ENCODE results near the gene LGALS9C.
"Not testable (repeated sequence)": the region's sequence is repeated elsewhere in the genome, so short reads cannot be mapped to it uniquely, and the experiment has no call there.

The LGALS9C gene

GRCh38 chr17:18476508-18477308 lies at the start of gene LGALS9C:
Gene LGALS9C, plus strand, starts transcription at chr17:18476789. Its CDS starts 66 bp downstream, at chr17:18476855.
- not testable (repeated sequence) for FAIRE-seq

DNA sequence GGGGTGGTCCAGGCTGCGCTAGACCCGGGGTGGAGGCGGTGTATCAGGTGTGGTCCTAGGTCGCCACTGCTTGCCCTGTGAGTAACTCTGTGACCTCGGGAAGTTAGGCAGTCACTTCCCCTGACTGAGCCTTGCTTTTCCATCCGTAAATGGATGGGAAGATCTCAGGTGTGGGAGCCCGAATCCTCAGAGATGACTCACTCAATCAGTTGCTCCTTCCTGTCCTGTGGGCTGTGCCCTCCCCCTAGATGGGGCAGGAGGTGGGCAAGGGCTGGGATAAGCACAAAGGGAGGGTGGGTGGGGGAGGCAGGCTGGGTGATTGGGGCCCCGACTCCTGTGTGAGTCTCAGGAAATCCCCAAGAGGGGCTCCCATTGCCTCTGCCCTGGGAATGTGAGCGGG lies 44.4 kb upstream of the LGALS9C start:
- DNase-seq (ENCODE audit: low spot score); FAIRE-seq: not testable (repeated sequence)

More at GRCh38 chr17:18476508-18477308, at the start of gene LGALS9C:
- DNase-seq (ENCODE audit: low spot score), result peak; percentile 8

- not testable (repeated sequence) for FAIRE-seq; DNase-seq (ENCODE audit: low spot score)
Observed at GRCh38 chr17:18439465-18439870, 37.1 kb upstream of the LGALS9C start.

DNA sequence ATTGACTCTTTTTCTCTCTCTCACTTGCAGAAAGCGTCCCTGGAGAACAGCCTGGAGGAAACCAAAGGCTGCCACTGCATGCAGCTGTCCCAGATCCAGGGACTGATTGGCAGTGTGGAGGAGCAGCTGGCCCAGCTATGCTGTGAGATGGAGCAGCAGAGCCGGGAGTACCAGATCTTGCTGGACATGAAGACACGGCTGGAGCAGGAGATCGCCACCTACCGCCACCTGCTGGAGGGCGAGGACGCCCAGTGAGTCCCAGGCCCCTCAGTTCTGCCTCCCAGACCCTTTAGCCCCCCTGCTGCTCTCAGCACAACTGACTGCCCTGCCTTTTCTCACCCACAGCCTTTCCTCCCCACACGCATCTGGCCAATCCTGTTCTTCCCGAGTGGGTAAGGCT lies 34.5 kb upstream of the LGALS9C start:
- not testable (repeated sequence) for FAIRE-seq; DNase-seq (ENCODE audit: low spot score)

DNA sequence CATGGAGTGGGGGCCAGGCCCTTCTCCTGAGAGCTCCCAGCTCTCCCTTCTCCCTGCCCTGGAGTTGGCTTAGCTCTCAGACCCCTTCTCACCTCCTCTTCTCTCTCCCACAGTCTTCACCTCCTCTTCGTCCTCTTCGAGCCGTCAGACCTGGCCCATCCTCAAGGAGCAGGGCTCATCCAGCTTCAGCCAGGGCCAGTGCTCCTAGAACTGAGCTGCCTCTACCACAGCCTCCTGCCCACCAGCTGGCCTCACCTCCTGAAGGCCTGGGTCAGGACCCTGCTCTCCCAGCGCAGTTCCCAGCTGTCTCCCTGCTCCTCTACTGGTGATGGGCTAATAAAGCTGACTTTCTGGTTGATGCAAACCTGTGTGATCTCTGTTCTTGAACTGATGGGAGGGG lies 34.1 kb upstream of the LGALS9C start:
- FAIRE-seq; DNase-seq (ENCODE audit: low spot score): not testable (repeated sequence)

DNA sequence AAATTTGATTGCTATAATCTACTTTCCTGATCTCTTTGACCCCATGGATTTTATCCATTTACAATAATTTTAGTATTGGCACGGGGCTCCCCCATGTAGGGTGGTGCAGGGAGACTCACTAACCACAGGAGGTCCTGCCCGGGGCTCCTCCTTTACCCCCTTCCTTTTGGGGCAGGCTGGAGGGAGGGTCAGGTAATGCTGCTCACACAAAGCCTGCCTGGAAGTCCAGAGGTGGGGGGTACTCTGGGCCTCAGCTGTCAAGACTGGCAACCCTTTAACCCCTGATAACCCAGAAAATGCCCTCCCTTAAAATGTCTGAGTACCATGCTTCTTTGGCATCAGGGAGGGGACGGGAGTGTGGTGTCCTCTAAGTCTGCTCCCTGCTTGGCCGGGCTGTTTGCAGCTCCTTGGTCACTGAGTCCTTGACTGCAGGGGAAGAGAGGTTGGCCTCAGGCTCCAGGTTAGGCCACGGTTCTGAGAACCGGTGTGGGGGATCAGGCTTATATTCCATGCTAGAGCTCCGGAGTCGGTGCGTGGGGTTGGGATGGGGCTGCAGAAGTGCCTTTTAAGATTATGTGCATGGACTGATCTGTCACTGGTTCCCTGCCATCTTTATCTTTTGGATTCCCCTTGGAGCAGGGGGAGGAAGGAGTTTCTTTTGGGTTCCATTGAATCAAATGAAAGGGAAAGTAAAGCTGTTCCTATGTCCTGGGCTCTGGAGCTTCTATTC lies 28.9 kb upstream of the LGALS9C start:
- FAIRE-seq, result not testable (repeated sequence)

GRCh38 chr17:18448311-18448710 lies 28.3 kb upstream of the LGALS9C start:
- DNase-seq (ENCODE audit: low spot score); FAIRE-seq: not testable (repeated sequence)

More for the DNA sequence above, 28.9 kb upstream of the LGALS9C start:
- not testable (repeated sequence) for DNase-seq (ENCODE audit: low spot score)

- not testable (repeated sequence) for FAIRE-seq
Observed at GRCh38 chr17:18449833-18450232, 26.8 kb upstream of the LGALS9C start.

DNA sequence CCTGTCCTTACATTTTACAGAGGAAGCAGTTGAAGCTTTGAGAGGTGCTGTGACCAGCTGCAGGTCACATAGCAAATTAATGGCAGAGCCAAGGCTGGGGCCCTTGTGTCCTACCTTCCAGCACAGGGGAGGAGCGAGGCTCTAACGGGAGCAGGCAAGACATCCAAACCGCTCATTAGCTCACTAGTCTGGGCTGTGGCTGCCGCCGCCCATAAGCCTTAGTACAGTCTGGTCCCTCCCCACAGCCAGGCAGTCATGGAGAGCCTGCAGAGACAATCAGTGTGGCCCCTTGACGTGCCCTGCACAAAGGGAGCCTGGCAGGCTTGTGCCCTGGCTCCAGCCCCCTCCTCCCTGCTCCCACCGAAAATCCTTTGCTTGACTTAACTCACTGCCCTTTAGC lies 25.6 kb upstream of the LGALS9C start:
- DNase-seq (ENCODE audit: low spot score); FAIRE-seq: not testable (repeated sequence)

More at GRCh38 chr17:18449833-18450232, 26.8 kb upstream of the LGALS9C start:
- not testable (repeated sequence) for DNase-seq (ENCODE audit: low spot score)

GRCh38 chr17:18451969-18452368 lies 24.6 kb upstream of the LGALS9C start:
- not testable (repeated sequence) for FAIRE-seq; DNase-seq (ENCODE audit: low spot score)

- not testable (repeated sequence) for DNase-seq (ENCODE audit: low spot score)
- peak; percentile 99 for FAIRE-seq
Observed at GRCh38 chr17:18459035-18459434, 17.6 kb upstream of the LGALS9C start.

- FAIRE-seq, result peak; percentile 42
- DNase-seq (ENCODE audit: low spot score), result not testable (repeated sequence)
Observed at GRCh38 chr17:18463831-18464502, 12.6 kb upstream of the LGALS9C start.

- peak; percentile 59 for FAIRE-seq
- DNase-seq (ENCODE audit: low spot score), result not testable (repeated sequence)
Observed at GRCh38 chr17:18466250-18466983, 10.2 kb upstream of the LGALS9C start.

DNA sequence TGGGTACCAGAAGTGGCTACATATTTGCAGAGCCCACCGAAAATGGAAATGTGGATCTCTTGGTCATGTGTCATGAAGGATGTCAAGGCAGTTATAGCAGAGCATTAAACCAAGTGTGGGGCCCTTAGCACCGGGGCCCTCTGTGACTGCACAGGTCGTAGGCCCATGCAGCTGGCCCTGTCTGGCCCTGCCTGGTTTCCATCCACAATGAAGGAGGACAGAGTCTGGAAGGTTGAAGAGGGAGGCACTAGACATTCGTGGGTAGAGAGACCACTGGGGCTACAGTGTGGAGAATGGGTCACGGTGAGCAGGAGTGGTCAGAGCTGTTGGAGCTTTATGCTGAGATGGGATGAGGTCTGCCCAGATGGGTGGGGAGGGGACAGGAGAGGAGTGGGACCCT lies 9.6 kb upstream of the LGALS9C start:
- FAIRE-seq, result peak; percentile 95
- DNase-seq (ENCODE audit: low spot score), result not testable (repeated sequence)

DNA sequence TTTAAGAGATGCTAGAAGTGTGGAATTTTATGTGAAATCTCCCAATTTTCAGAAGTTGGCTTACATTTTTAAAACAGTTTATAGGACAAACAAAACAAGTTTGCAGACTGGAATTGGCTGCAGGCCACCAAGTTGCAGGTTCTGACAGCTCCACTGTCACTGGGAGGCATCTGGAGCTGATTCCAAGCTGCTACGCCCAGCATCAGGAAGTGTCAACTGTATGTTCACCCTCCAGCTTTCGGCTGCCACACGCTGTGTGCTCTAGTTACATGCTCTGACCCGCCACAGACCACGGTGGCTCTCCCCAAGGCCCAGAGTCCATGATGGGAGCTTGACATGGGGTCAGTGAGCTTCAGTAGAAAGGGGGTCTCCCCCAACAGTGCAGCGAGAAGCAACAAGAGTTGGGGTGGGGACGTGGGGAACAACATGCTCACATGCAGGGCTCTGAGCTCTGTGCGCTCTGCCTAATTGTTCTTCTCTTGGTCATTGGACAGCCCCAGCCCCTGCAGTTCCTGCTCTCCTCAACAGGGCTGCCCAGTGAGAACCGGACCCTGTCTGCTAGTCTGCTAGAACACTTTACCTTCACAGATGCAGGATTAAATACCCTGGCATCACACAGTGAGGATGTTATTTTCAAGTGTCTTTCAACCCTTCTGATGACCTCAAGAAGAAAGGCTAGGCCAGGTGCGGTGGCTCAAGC lies 8.0 kb upstream of the LGALS9C start:
- DNase-seq (ENCODE audit: low spot score); FAIRE-seq: not testable (repeated sequence)

DNA sequence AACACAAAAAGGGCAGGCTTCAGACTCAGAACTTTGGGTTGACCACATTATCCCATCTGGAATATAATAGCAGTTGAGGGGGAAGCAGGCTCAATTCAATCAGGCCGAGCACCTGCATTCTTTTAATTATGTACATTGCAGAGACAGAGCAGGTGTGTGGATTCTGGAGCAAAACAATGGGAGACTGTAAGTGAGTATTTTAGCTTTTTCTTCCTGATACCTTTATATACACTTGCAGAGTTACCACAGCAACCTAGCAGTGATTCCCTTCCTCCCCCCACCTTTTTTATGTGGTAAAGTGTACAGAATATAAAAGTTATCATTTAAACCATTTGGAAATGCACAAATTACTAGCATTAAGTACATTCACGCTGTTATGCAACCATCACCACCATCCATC lies 6.8 kb upstream of the LGALS9C start:
- not testable (repeated sequence) for FAIRE-seq; DNase-seq (ENCODE audit: low spot score)

GRCh38 chr17:18470345-18470930 lies 6.2 kb upstream of the LGALS9C start:
- FAIRE-seq; DNase-seq (ENCODE audit: low spot score): not testable (repeated sequence)

DNA sequence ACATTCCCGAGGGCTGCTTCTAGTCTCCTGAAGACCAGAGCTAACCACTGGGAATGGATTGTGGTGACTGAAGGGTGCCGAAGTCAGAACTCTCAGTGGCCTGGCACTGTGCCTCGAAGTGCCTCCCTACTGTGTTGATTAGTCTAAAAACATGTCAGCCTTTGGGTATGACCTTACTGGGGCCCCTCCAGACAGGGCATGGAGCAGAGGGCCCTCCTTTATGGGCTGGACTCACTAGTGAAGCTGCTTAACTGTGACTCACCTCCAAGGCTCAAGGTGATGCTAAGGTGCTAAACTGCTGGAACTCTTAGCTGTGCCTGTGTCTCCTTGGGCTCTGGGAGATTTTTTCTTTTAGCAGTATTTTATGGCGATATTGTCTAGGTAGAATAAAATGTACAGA lies 2.6 kb upstream of the LGALS9C start:
- DNase-seq (ENCODE audit: low spot score); FAIRE-seq: not testable (repeated sequence)

DNA sequence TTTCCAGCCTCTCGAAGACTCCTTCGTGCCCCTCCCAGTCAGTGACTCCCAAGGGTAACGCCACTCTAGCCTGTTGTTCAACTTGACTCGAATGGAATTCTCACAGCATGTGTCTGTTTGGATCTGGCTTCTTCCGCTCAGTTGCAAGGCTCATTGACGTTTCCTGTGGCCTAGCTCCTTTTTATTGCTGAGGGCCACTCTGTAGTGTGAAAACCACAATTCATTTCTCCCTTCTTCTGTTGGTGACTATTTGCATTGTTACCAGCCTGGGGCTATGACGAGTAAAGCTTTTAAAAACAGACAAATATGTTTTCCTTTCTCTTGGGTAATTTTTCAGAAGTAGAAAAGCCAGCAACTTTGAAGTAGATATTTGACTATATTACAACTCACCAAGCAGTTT lies 1.8 kb upstream of the LGALS9C start:
- not testable (repeated sequence) for FAIRE-seq; DNase-seq (ENCODE audit: low spot score)
